HG02588 (cell line): Measurements from ENCODE around the gene PTPN3.
"Not testable (repeated sequence)": the region's sequence is repeated elsewhere in the genome, so short reads cannot be mapped to it uniquely, and the experiment has no call there.

ENCODE experiments used
- ATAC-seq: cut with Tn5 transposase; IDR thresholded peaks from one replicate; pipeline ENCODE4 v1.9.1; 2021; ENCODE audit warnings: mild to moderate bottlenecking, moderate library complexity; ENCODE audit not compliant: unreplicated experiment

The PTPN3 gene

DNA sequence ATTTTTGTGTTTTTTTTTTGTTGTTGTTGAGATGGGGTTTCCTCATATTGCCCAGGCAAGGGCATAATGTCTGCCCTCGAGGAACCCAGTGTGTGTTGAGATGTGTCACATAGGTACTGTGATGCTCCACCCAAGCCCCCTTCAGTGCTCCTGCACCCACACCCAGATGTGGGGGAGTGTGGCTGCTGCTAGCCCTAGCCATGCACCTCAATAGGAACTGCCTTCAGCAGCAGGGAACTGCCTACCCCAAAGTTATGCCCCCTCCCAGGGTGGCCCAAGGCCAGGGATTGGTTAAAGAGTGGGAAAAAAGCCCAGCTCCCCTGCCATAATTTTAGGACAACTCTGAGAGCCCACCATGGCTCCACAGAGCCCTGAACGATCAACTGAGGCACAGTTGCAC, 143.9 kb downstream of the PTPN3 start:
- no peak for ATAC-seq

DNA sequence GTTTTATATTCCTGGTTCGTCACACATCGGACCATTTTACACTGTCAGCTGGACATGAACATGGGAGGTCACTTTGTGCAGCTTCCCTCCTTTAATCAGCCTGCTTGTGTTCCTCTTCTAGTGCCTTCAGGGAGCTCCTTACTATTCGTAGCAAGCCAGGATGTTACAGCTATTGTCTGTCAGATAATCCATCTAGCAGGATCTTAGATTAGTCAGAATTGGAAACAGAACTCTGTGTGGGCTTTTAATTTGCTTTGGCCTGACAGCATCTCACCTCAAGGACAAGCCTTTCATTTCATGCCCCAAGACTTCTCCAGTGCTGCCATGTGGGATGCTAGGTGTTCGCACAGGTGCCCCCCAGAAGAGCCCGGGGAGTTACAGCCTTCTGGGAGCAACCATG, 147.1 kb downstream of the PTPN3 start:
- ATAC-seq = no peak

DNA sequence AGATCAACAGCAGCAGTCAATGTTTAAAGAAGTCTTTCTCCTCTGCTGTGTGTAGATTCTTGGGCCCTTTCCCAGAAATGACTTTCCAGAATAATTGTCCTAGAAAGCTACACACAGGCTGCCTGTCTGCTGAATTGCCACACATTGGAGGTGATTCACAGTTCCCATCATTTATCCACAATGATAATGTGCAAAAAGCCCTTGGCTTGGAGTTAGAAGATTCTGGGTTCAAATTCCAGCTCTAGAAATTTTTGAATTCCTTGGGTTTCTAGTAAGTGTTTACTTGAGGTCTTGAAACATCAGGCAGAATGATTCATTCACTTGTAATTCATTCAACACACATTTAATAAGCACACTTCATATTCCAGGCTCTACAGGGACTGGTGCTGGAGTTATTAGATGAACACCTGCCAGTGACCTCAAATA, 148.7 kb downstream of the PTPN3 start:
- no peak for ATAC-seq

DNA sequence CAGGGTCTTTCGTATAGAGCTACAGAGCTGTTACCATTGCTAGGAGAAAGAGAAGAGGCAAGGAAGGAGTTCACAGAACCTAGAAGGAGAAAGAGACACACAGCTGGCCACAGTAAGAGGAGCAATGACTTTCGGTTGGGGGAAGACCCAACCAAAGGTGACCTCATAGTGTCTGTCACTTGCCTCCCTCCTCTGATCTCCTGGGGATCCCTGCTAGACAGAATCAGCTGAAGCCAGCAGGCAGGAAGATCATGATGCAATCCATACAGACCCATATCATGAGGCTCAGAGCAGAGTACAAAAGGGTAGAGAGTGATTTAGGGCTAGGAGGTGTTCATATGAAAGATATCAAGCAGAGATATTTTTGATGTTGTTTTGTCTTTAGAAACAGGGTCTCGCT, 151.2 kb downstream of the PTPN3 start:
- ATAC-seq = no peak

DNA sequence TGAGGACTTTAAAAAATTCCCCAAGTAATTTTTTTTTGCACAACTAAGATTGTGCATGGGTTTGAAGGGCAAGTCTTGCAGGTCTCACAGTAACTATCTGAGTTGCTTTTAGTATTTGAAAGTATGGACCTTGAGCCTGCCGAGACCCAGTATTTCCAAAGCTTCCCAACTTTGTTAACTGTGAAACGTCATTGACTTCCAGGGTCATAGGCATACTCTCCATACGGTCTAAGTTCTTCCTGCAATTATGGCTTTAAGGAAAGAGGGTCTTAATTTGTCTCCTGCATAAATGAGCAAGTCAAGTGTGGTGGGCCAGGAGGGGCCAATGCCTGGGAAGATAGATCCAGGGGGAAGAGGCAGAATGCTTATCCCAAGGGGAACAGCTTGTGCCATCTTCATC, 153.2 kb downstream of the PTPN3 start:
- no peak for ATAC-seq

- no peak for ATAC-seq
These were observed 155.2 kb downstream of the PTPN3 start for GRCh38 chr9:109342878-109343277.

DNA sequence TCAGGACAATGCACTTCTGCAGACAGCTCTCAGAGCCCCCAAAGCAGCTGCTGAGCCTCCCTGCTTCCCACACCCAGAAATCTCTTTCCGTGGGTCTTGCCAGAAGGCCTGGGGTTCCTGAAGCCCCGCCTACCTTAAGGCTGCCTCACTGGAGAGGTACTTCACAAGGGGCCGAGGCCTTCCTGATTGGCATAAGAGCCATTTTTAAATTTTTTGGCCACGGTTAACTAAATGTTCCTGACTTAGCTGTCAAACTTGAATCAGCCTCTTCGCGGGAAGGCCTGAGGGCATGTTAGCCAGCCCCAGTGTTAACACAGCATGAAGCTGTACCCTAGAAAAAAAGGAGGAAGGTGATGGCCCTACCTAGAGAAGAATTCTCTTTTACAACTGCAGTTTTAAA, 156.5 kb downstream of the PTPN3 start:
- no peak for ATAC-seq

DNA sequence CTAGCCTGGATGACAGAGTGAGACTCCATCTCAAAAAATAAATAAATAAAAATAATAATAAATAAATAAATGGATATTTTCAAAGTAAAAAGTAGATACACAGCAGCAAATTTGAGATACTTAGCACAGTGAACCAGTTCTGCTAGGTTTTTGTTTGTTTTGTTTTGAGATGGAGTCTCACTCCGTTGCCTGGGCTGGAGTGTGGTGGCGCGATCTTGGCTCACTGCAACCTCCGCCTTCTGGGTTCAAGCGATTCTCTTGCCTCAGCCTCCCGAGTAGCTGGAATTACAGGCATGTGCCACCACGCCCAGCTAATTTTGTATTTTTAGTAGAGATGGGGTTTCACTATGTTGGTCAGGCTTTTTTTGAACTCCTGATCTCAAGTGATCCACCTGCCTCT, 157.1 kb downstream of the PTPN3 start:
- ATAC-seq = not testable (repeated sequence)

GRCh38 chr9:109336409-109336808, 161.7 kb downstream of the PTPN3 start:
- no peak for ATAC-seq

DNA sequence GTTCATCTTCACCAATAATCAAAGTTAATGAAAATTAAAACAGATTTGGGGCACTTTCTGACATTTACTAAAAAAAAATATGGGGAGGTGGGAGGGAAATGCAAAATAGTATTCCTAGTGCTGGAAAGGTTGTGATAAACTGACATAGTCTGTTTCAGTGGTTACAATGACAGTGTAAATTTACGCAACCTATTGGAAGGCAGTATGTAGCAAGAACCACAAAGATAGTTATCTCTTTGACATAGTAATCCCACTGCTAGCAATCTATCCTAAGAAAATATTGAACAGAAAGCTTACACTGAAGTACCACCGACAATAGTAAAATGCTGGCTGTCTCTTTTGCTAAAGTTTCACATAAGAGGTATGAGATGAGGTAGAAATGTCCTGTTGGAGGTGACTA, 162.2 kb downstream of the PTPN3 start:
- no peak for ATAC-seq

DNA sequence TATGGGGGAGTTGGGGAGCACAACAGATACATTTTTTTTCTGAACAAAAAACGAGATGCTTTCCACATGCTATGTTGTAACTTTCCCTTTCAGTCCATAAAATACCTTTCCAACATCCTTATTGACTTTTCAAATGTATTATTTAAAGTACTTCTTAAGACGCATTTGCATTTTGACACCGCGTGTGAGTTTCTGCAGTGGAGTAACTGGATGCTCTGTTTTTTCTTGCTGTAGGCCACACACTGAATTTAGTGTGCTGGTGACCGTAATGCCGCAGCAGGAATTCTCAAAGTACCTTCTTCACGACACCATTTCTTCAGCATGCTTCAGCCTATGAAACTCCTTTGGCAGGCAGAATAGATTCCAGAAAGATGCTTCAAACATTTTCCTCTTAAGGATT, 163.0 kb downstream of the PTPN3 start:
- ATAC-seq = no peak

GRCh38 chr9:109331353-109331752, 166.8 kb downstream of the PTPN3 start:
- no peak for ATAC-seq

DNA sequence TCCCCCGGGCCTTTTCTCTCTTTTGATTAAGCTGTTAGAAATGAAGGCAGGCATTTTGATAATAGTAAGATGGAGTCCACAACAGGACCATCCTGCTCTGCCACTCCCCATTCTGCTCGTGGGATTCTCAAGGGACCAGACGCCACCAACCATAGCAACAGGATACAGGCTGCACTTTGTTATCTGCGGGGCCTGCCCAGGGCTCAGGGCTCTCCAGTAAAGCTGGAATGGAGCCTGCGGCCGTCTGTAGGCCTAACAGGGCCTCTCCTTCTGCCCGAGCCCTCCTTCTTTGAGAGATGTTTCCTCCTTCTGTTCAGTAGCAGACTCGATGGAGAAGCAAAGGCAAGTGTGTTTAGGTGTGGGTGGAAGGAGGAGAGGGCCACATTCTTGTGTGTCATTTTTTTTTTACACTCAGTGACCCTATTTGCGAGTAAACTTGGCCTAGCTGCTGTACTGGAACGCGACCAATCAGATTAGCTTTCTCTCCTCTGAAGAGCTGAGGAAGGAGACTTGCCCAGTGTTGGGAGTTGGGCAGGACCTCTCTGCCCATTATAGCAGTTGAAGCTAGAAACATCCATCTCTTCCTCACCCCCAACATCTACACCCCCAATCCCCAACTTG, 168.4 kb downstream of the PTPN3 start:
- no peak for ATAC-seq

DNA sequence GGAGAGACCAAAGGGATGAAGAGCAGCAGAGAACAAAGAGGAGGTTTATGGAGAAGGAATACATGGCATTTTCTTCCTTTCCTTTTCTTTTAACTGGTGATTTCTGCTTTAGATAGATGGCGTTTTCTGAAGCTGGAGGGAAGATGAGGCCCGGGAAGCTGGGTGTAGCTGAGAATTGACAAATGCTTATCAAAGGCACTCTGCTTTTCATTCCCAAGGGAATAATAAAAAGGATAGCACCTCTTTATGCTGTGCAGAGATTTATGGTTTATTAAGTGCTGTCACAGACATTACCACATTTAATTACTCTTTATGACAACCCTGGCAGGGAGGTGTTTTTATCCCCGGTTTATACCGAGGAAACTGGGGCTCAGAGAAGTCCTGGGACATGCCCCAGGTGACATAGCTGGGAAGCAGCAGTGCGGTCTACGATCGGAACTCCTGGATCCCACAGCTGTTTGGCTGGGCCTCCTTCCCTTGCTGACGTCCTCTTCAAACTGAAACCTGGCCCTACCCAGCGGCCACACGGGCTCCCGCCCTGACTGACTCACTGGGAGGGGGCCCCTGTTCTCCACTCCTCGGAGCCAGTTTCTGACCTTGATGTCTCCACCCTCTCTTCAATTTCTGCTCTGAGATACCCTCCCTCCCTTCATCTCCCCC, 169.0 kb downstream of the PTPN3 start:
- no peak for ATAC-seq
